Psoas muscle (tissue), 8 donors: Measurements from ENCODE around the gene CDS1. TPM values are rescaled to one million over a fixed set of nuclear protein-coding genes. Genes with fewer than 3 reads are reported as not detected.
"Not testable (repeated sequence)": the region's sequence is repeated elsewhere in the genome, so short reads cannot be mapped to it uniquely, and the experiment has no call there.

Experiments used
- ATAC-seq, 4 donors: fragments of 200-7000 bp; cut with Tn5 transposase; one replicate each; pipeline ENCODE4 v1.9.1; 2020; ENCODE audit warnings: moderate library complexity in 3 of 4, mild to moderate bottlenecking in 2 of 4
- DNase-seq, 2 donors: peaks; one replicate each; pipeline ENCODE4 v3.0.0-alpha.2; 2020
- H3K27ac ChIP-seq: fragments of 200-600 bp; one replicate; pipeline ENCODE4 v1.8.0; 2022
- H3K27me3 ChIP-seq, 3 donors: fragments of 200-600 bp in 1 of 3; one replicate each; pipeline versions ENCODE4 v1.6.1 to v1.8.0; 2013 to 2022; ENCODE audit warnings: low read length in 2 of 3, mild to moderate bottlenecking in 2 of 3, moderate library complexity in 1 of 3; ENCODE audit not compliant: insufficient read depth in 3 of 3
- H3K36me3 ChIP-seq, 2 donors: fragments of 200-600 bp in 1 of 2; one replicate each; pipeline versions ENCODE4 v1.6.1 to v1.8.0; 2013 to 2022; ENCODE audit warnings: low read depth in 1 of 2, mild to moderate bottlenecking in 1 of 2, moderate library complexity in 1 of 2; ENCODE audit not compliant: insufficient read depth in 1 of 2
- H3K4me1 ChIP-seq: fragments of 200-600 bp; one replicate; pipeline ENCODE4 v1.8.0; 2022
- H3K4me3 ChIP-seq: fragments of 200-600 bp; one replicate; pipeline ENCODE4 v1.8.0; 2022; ENCODE audit warnings: mild to moderate bottlenecking
- H3K9me3 ChIP-seq: fragments of 200-600 bp; one replicate; pipeline ENCODE4 v1.8.0; 2022
- WGBS, 3 donors: extraction: QIAGEN DNeasy Blood & Tissue Kit; methylation state at CpG; one replicate each; pipeline versions ENCODE4 v1.1.6 to v1.1.7; 2013; 5-methylcytosine and 5-hydroxymethylcytosine counted together
- intact Hi-C, 2 donors: fragments of 100-400 bp; cut with DNase I; formaldehyde crosslinking; loops; one replicate each; pipeline versions ENCODE4 v1.11.0 to v1.14.2; 2022
- polyA plus RNA-seq, 3 donors: library from polyadenylated mRNA; stranded (reverse); fragments of 200-250 nt; gene quantifications; one replicate each; pipeline ENCODE4 v1.2.3, GENCODE V29; 2013
- total RNA-seq, 4 donors: library from RNA; stranded (reverse); fragmentation: NEBNext Ultra II Directional in 2 of 4; extraction: Animal tissue kit (Norgen Biotek cat#: 25700) in 2 of 4; gene quantifications; one replicate each; pipeline versions ENCODE4 v1.2.1 to v1.2.4, GENCODE V29; 2021 to 2023
- TF ChIP-seq, protein P1 (sequence below): fragments of 200-600 bp; IDR thresholded peaks from one replicate; pipeline ENCODE4 v1.8.0; 2022; ENCODE audit warnings: antibody characterized with exemption
- donor health status: healthy with polysubstance abuse.
- donor health status: DM: no; HTN: no; CAD: no; lungs with moderate emphysema.
- donor health status: Bipolar disorder and iron deficiency.
- donor health status: healthy.
- donor health status: DM: yes; HTN: yes; CAD: no.
- donor health status: DM: no; HTN: no; CAD: no.
- donor health status: DM: no; HTN: no; CAD: no.
- donor health status: DM: yes; HTN: yes; CAD: no.

CDS1 gene
- total and polyA plus RNA-seq, 7 donors: 0.03 to 0.37 (median 0.04) TPM; not detected in 1

DNA sequence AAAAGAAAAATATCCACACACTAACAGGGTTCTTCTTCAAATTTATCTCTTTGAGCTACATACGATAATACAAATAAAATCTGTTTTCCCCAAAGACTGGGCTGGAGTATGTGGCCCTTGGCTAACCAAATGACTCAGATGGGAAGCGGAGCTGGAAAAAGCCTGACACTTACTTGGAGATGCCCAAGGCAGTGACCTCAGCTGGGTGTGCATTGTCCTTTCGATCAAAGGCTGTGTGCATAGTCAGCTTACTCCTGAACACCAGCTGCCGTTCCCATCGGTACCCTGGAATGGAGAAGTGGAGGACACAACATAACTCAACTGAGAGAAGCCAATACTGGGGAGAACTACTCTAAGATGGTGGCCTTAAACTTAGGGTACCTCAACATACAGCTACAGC lies 95.1 kb downstream of the CDS1 start:
- intact Hi-C loops: no loop called here
- H3K36me3 ChIP-seq: peaks cover 4 to 94% of the 10 kb centered on the region in 2 donors
- H3K27ac ChIP-seq: no peak overlapping the region
- no peak overlapping the region for H3K4me3 ChIP-seq
- WGBS, 3 donors: 92 to 95% (median 92%) methylated on average over 5 of the region's 5 CpGs
- TF ChIP-seq, protein P1, sequence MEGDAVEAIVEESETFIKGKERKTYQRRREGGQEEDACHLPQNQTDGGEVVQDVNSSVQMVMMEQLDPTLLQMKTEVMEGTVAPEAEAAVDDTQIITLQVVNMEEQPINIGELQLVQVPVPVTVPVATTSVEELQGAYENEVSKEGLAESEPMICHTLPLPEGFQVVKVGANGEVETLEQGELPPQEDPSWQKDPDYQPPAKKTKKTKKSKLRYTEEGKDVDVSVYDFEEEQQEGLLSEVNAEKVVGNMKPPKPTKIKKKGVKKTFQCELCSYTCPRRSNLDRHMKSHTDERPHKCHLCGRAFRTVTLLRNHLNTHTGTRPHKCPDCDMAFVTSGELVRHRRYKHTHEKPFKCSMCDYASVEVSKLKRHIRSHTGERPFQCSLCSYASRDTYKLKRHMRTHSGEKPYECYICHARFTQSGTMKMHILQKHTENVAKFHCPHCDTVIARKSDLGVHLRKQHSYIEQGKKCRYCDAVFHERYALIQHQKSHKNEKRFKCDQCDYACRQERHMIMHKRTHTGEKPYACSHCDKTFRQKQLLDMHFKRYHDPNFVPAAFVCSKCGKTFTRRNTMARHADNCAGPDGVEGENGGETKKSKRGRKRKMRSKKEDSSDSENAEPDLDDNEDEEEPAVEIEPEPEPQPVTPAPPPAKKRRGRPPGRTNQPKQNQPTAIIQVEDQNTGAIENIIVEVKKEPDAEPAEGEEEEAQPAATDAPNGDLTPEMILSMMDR: no peak
- no peaks in the 10 kb centered on the region for H3K27me3 ChIP-seq
- DNase-seq (peak in 1 of 2 donors; percentile 25), ATAC-seq (peak in 1 of 4 donors; percentile 32)
- H3K4me1 ChIP-seq: peaks cover 10% of the 10 kb centered on the region
- H3K9me3 ChIP-seq: no peaks in the 10 kb centered on the region

DNA sequence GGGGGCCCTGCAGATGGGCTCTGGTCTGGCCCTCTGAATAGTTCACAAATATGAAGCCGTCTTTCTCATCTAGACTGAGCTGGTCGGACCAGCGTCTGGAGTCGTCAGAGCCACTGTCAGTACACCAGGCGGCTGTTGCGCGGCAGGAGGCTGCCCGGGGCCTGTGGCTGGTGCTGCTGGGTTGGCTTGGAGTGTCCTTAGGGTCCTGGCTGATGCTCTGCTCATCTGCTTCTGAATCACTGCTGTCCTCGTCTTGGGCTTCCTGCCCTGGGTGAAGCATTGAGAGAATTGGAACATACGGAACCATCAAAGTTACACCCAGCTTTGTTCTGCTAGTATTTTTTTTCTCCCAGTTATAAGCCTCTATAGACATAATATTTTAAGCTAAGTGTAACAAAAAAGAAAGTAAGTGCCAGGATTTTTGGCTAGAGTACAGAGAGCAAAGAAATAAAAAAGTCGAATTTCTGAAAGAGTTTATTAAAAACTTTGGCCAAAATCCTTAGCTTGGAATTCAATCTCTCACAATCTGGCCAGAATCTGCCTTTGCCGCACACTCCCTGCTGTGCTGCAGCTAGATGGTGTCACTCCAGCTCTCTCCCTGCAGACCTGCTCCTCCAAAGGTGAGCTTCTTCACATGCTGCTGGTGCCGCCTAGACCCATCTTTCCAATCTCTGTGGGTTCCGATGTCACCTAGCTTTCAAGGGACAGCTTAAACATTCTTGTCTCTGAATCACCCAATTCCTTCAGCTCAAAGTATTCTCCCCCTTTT lies 96.2 kb downstream of the CDS1 start:
- DNase-seq (peak; percentile 43 to 62), ATAC-seq (peak in 2 of 4 donors; percentile 7 to 35)
- Histone ChIP-seq H3K4me3 (no peak overlapping the region), H3K27ac (no peak overlapping the region), H3K27me3 (no peaks in the 10 kb centered on the region), H3K4me1 (peaks cover 10% of the 10 kb centered on the region), H3K36me3 (peaks cover 7 to 94% of the 10 kb centered on the region in 2 donors), H3K9me3 (no peaks in the 10 kb centered on the region)
- TF ChIP-seq, protein P1: no peak
- WGBS, 3 donors: 77 to 90% (median 78%) methylated on average over 14 of the region's 14 CpGs
- intact Hi-C loops: no loop called here

DNA sequence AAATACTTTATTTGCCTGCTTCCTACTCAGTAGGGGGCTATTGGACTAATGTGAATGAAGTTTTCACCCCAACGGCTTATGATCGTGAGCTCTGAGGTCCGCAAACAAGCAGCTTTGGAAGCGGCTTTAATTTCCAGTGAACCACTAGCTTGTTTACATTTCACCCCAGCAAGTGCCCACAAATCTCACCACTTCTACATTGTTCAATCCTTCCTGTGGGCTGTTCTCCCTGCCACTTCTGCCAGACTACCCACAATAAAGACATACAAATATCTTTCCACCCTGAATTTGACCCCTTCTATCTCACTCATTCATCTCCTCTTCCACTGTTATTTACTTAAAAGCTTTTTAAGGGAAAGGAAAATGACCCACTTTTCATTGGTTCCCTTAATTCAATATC lies 98.0 kb downstream of the CDS1 start:
- Histone ChIP-seq H3K9me3 (no peaks in the 10 kb centered on the region), H3K4me1 (peaks cover 10% of the 10 kb centered on the region), H3K27me3 (no peaks in the 10 kb centered on the region), H3K27ac (no peak overlapping the region), H3K4me3 (no peak overlapping the region), H3K36me3 (peaks cover 12 to 96% of the 10 kb centered on the region in 2 donors)
- intact Hi-C loops: no loop called here
- 94 to 99% (median 96%) methylated on average over 4 of the region's 4 CpGs for WGBS, 3 donors
- TF ChIP-seq, protein P1: no peak
- ATAC-seq (no peak), DNase-seq (no peak)

DNA sequence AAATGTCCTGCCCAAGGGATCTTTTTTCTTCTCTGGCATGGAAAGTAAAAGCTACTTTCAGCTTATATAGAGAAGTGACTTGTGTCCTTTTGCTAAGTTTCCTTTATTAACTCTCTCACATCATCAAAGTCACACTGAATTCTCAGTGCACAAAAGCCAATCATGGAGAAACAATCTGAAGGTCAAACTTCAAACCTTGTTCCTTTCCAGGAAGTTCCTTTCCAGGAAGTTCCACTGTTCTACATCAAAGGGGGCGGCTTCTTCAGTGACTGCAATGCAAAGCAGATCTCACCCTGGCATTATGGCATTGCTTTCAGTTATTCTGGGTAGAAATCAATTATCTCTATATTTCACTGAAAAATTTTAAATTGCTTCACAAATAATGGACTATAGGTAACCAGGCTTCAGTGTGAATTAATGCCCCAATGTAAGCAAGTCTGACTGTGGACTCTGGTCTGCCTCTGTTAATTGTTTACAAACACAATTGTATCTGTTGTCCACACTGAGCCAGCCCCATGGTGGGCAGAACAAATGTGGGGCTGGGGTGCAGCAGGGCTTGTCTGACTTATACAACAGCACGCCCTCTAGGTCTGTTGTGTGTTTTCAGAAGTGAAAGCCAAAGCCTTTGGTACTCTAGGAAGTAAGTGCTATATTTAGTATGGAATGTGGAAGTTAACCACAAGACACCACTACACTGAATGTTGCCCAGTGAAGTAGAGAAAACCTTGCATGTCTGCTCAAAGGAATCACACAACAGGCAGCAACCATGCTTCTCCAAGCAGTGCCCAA lies 98.8 kb downstream of the CDS1 start:
- 65 to 77% (median 70%) methylated on average over 2 of the region's 2 CpGs for WGBS, 3 donors
- DNase-seq (no peak), ATAC-seq (peak; percentile 79 to 85 (median 81))

DNA sequence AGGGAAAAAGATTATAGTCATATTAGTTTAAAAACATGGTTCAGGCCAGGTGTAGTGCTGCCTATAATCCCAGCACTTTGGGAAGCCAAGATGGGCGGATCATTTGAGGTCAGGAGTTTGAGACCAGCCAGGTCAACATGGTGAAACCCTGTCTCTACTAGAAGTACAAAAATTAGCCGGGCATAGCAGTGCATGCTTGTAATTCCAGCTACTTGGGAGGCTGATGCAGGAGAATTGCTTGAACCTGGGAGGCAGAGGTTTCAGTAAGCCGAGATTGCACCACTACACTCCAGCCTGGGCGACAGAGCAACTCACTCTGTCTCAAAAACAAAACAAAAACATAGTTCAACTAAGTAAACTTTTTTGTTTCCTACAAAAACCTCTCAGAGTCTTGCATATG lies 99.7 kb downstream of the CDS1 start:
- H3K27ac ChIP-seq, intact Hi-C loops, DNase-seq, H3K4me3 ChIP-seq, H3K9me3 ChIP-seq, H3K27me3 ChIP-seq, ATAC-seq, H3K4me1 ChIP-seq: not testable (repeated sequence)
- peaks cover 11 to 94% of the 10 kb centered on the region in 2 donors for H3K36me3 ChIP-seq
- 69 to 82% (median 72%) methylated on average over 4 of the region's 4 CpGs for WGBS, 3 donors

More for the DNA sequence above, 98.8 kb downstream of the CDS1 start:
- Histone ChIP-seq H3K4me3 (no peak overlapping the region), H3K27me3 (no peaks in the 10 kb centered on the region), H3K4me1 (peaks cover 10% of the 10 kb centered on the region), H3K9me3 (no peaks in the 10 kb centered on the region), H3K27ac (no peak overlapping the region), H3K36me3 (peaks cover 15 to 96% of the 10 kb centered on the region in 2 donors)
- intact Hi-C loops: no loop called here
- TF ChIP-seq, protein P1: no peak
